DOHH2 (cell line): Measurements from ENCODE around the gene PID1.

Experiments used
- CTCF ChIP-seq: fragments of 200-600 bp; sonication (generic); IDR thresholded peaks from one replicate; pipeline ENCODE4 v1.5.1; 2014; ENCODE audit warnings: antibody characterized with exemption, mild to moderate bottlenecking, low read depth, low read length; ENCODE audit not compliant: poor library complexity, severe bottlenecking
- EZH2phosphoT487 ChIP-seq: fragments of 200-600 bp; sonication (generic); IDR thresholded peaks from 2 replicates; pipeline ENCODE4 v1.6.1; 2017; ENCODE audit warnings: borderline replicate concordance, mild to moderate bottlenecking, antibody characterized with exemption, low read length, moderate library complexity, mixed read lengths

- TF ChIP-seq CTCF (no peak), EZH2phosphoT487 (no peak)
Observed at GRCh38 chr2:229041691-229042090, 229.4 kb downstream of the PID1 start.
